ENCODE data around the gene P2RX5.

Gene P2RX5

GRCh38 chr17:3689262-3690093 lies 6.5 kb downstream of the P2RX5 start:
- H3K4me3 ChIP-seq (ENCODE audit: low read depth, low read length): no peak overlapping the region
- no peaks in the 10 kb centered on the region; the same call in 1 of the 2 replicates for H3K4me1 ChIP-seq (ENCODE audit: control insufficient read depth, insufficient read depth, low read length)
- no peak overlapping the region for H3K27ac ChIP-seq (ENCODE audit: extremely low read depth, low read depth, low read length)
- ChIA-PET POLR2A (no interaction called here), CTCF (interaction anchor here (0.7 kb wide), 1 partner anchor 145 kb away, joined by 4 read pairs; no protein-coding TSS in a partner anchor)
- H3K36me3 ChIP-seq (ENCODE audit: control insufficient read depth in 2 of 2, insufficient read depth in 1 of 2, low read length in 2 of 2): no peaks in the 10 kb centered on the region; a peak in 1 of 3 replicates
- H3K9me3 ChIP-seq (ENCODE audit: control insufficient read depth, insufficient read depth, low read depth, low read length): no peaks in the 10 kb centered on the region
- TF ChIP-seq ZBTB10 (tag by site-specific recombination; IDR thresholded peaks at IDR 0.05) (0 out of 2 replicates have a peak, but pooled peaks have one; percentile 34), HOXA7 (CRISPR knock-in tag; IDR thresholded peaks at IDR 0.05; ENCODE audit: borderline replicate concordance) (no peak), ZSCAN4 (tag by site-specific recombination; IDR thresholded peaks at IDR 0.05) (peak; percentile 75), INSM2 (tag by site-specific recombination; IDR thresholded peaks at IDR 0.05) (no peak)

GRCh38 chr17:3688852-3689261 lies 7.1 kb downstream of the P2RX5 start:
- CTCF ChIA-PET: no interaction called here
- Histone ChIP-seq H3K4me3 (ENCODE audit: low read depth, low read length) (no peak overlapping the region), H3K27ac (ENCODE audit: extremely low read depth, low read depth, low read length) (no peak overlapping the region)
- TF ChIP-seq PRDM2 (tag by site-specific recombination; IDR thresholded peaks at IDR 0.05; ENCODE audit: borderline replicate concordance) (no peak), ZNF37A (tag by site-specific recombination; IDR thresholded peaks at IDR 0.05) (no peak), ZNF792 (tag by site-specific recombination; IDR thresholded peaks at IDR 0.05) (no peak), ZNF660 (tag by site-specific recombination; IDR thresholded peaks at IDR 0.05) (no peak), ZNF239 (tag by site-specific recombination; IDR thresholded peaks at IDR 0.05) (no peak), FEZF1 (tag by site-specific recombination; IDR thresholded peaks at IDR 0.05) (no peak), RBAK (tag by site-specific recombination; IDR thresholded peaks at IDR 0.05) (no peak), ZNF211 (tag by site-specific recombination; IDR thresholded peaks at IDR 0.05; ENCODE audit: low read depth) (no peak), ZSCAN18 (tag by site-specific recombination; IDR thresholded peaks at IDR 0.05) (no peak), GFI1B (tag by site-specific recombination; IDR thresholded peaks at IDR 0.05) (no peak), ZNF221 (tag by site-specific recombination; IDR thresholded peaks at IDR 0.05; ENCODE audit: borderline replicate concordance) (no peak), ZNF324 (tag by site-specific recombination; IDR thresholded peaks at IDR 0.05) (no peak), ZNF561 (tag by site-specific recombination; IDR thresholded peaks at IDR 0.05; ENCODE audit: borderline replicate concordance) (no peak), PBX3 (CRISPR knock-in tag; IDR thresholded peaks at IDR 0.05) (no peak), ZNF19 (tag by site-specific recombination; IDR thresholded peaks at IDR 0.05; ENCODE audit: low read depth) (no peak)

More at GRCh38 chr17:3688852-3689261, 7.1 kb downstream of the P2RX5 start:
- POLR2A ChIA-PET: no interaction called here
- Histone ChIP-seq H3K4me1 (ENCODE audit: control insufficient read depth, insufficient read depth, low read length) (no peaks in the 10 kb centered on the region; the same call in 1 of the 2 replicates), H3K36me3 (ENCODE audit: control insufficient read depth in 2 of 2, insufficient read depth in 1 of 2, low read length in 2 of 2) (no peaks in the 10 kb centered on the region; a peak in 1 of 3 replicates), H3K9me3 (ENCODE audit: control insufficient read depth, insufficient read depth, low read depth, low read length) (no peaks in the 10 kb centered on the region)

All from HEK293 (cell line).